ENCODE results near the gene GPR157.

Gene GPR157

DNA sequence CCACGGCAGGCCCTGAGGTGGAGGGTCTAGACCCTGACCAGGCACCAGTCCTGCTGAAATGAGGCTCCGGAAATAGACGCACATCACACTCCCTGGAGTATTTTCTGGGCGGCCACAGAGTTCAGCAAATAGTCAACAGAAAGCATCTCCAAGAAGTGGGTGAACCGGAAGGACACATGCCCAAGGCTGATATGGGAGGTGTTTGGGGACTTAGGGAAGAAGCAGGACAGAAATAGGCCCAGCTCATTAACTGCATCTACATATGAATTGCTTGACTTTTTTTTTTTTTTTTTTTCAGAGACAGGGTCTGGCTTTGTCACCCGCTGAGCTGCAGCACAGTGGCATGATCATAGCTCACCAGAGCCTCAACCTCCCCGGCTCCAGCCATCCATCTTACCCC, 36.5 kb upstream of the GPR157 start:
- TF ChIP-seq TAF1 (IDR thresholded peaks at IDR 0.05; ENCODE audit: low read depth) (no peak), CREB1 (IDR thresholded peaks at IDR 0.05; ENCODE audit: low read depth) (no peak), TCF12 (IDR thresholded peaks at IDR 0.05; ENCODE audit: low read depth) (no peak), EP300 (IDR thresholded peaks at IDR 0.05; ENCODE audit: borderline replicate concordance) (no peak)
- TF ChIP-seq, protein P1, sequence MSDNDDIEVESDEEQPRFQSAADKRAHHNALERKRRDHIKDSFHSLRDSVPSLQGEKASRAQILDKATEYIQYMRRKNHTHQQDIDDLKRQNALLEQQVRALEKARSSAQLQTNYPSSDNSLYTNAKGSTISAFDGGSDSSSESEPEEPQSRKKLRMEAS (IDR thresholded peaks at IDR 0.05), result no peak

DNA sequence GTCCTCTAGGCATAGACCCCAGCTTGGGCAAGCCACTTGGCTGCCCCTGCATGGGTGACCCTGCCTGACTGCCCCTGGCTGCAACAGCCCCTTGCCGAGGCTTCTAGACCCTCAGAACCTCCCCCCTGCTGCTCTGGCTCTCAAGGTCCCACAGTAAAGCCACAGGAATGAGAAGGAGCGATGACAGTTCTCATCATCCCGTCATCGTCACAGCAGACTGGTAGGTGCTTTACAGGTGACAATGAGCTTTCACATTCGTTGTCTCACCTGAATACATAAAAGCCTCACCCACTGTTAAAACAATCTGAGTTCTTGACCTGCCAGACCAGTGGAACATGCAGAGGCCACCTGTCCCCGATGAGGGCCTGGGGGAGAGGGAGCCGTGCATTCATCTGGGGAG, 36.0 kb upstream of the GPR157 start:
- TF ChIP-seq, protein P2, sequence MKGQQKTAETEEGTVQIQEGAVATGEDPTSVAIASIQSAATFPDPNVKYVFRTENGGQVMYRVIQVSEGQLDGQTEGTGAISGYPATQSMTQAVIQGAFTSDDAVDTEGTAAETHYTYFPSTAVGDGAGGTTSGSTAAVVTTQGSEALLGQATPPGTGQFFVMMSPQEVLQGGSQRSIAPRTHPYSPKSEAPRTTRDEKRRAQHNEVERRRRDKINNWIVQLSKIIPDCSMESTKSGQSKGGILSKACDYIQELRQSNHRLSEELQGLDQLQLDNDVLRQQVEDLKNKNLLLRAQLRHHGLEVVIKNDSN (IDR thresholded peaks at IDR 0.05), result no peak
- TF ChIP-seq YY1 (IDR thresholded peaks at IDR 0.05; ENCODE audit: low read depth), result no peak
- no peak for TF ChIP-seq NFIC (IDR thresholded peaks at IDR 0.05)
- TF ChIP-seq EGR1 (IDR thresholded peaks at IDR 0.05), result no peak
- TF ChIP-seq, protein P1 (IDR thresholded peaks at IDR 0.05), result no peak

DNA sequence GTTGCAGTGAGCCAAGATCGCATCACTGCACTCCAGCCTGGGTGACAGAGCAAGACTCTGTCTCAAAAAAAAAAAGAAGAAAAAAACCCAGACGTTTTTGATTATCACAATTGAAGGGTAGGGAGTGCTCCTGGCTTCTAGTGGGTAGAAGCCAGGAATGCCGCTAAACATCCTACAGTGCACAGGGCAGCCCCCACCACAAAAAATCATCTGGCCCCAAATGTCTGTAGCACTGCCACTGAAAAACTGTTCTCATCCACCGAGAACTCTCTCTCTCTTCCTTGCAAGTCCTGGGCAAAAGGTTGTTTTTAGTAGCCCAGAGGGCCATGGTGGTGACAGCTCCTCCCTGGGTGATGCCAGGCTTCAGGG, 35.6 kb upstream of the GPR157 start:
- TF ChIP-seq TAF1 (IDR thresholded peaks at IDR 0.05; ENCODE audit: low read depth), result no peak

DNA sequence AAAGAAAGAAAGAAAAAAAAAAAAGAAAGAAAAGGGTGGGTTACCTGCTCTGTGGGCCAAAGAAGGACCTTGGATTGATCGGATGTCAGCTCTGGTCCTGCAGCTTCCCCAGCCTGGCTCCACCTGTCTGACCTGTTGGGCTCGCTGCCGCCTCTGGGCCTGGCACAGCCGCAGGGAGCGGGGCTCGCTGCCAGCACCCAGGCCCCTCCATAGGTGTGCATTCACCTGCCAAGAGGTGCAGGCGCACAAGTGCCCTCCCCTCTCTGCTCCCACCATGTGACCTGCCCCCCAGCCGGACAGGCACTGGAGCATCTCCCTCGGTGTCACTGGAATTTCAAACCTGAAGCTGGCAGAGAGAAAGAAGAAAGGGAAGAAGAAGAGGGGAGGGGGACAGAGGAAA, 33.1 kb upstream of the GPR157 start:
- TF ChIP-seq EGR1 (IDR thresholded peaks at IDR 0.05) (no peak), RAD21 (IDR thresholded peaks at IDR 0.05; ENCODE audit: low read depth) (no peak), NFIC (IDR thresholded peaks at IDR 0.05) (peak; percentile 95), TCF12 (IDR thresholded peaks at IDR 0.05; ENCODE audit: low read depth) (peak; percentile 75), ZBTB7A (IDR thresholded peaks at IDR 0.05; ENCODE audit: low read depth) (no peak), EP300 (IDR thresholded peaks at IDR 0.05; ENCODE audit: borderline replicate concordance) (peak; percentile 72; the same call in 1 of the 2 replicates), YY1 (IDR thresholded peaks at IDR 0.05; ENCODE audit: low read depth) (no peak), CEBPB (IDR thresholded peaks at IDR 0.05) (no peak), CREB1 (IDR thresholded peaks at IDR 0.05; ENCODE audit: low read depth) (no peak), TAF1 (IDR thresholded peaks at IDR 0.05; ENCODE audit: low read depth) (no peak), TEAD4 (IDR thresholded peaks at IDR 0.05) (no peak; the same call in 1 of the 2 replicates), FOXM1 (IDR thresholded peaks at IDR 0.05; ENCODE audit: borderline replicate concordance, low read depth) (no peak)
- TF ChIP-seq, protein P1 (IDR thresholded peaks at IDR 0.05), result peak; percentile 25; the same call in 1 of the 2 replicates
- TF ChIP-seq, protein P2 (IDR thresholded peaks at IDR 0.05), result peak; percentile 81
- TF ChIP-seq, protein P3, sequence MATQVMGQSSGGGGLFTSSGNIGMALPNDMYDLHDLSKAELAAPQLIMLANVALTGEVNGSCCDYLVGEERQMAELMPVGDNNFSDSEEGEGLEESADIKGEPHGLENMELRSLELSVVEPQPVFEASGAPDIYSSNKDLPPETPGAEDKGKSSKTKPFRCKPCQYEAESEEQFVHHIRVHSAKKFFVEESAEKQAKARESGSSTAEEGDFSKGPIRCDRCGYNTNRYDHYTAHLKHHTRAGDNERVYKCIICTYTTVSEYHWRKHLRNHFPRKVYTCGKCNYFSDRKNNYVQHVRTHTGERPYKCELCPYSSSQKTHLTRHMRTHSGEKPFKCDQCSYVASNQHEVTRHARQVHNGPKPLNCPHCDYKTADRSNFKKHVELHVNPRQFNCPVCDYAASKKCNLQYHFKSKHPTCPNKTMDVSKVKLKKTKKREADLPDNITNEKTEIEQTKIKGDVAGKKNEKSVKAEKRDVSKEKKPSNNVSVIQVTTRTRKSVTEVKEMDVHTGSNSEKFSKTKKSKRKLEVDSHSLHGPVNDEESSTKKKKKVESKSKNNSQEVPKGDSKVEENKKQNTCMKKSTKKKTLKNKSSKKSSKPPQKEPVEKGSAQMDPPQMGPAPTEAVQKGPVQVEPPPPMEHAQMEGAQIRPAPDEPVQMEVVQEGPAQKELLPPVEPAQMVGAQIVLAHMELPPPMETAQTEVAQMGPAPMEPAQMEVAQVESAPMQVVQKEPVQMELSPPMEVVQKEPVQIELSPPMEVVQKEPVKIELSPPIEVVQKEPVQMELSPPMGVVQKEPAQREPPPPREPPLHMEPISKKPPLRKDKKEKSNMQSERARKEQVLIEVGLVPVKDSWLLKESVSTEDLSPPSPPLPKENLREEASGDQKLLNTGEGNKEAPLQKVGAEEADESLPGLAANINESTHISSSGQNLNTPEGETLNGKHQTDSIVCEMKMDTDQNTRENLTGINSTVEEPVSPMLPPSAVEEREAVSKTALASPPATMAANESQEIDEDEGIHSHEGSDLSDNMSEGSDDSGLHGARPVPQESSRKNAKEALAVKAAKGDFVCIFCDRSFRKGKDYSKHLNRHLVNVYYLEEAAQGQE (IDR thresholded peaks at IDR 0.05; ENCODE audit: low read depth), result no peak

DNA sequence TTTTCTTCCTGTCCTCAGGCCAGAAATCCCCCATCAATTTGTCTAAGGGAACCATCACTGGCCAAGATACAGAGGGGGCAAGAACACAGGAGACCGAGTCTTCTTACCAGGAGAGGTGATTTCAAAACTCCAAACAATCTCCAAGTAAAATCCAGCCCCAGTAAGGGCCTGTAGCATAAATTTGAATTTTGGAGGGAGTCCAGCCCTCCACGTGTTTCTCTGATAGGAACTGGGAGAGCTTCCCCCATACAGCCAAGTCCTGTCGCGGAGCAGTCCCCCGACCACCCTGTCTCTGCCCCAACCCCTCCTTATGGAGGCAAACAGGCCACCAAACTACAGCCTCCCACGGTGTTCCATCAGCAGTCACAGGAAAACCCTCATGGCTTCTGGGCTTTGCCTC, 32.4 kb upstream of the GPR157 start:
- TF ChIP-seq NFIC (IDR thresholded peaks at IDR 0.05) (no peak), YY1 (IDR thresholded peaks at IDR 0.05; ENCODE audit: low read depth) (no peak), EP300 (IDR thresholded peaks at IDR 0.05; ENCODE audit: borderline replicate concordance) (no peak), EGR1 (IDR thresholded peaks at IDR 0.05) (no peak), TCF12 (IDR thresholded peaks at IDR 0.05; ENCODE audit: low read depth) (no peak), CREB1 (IDR thresholded peaks at IDR 0.05; ENCODE audit: low read depth) (no peak), TAF1 (IDR thresholded peaks at IDR 0.05; ENCODE audit: low read depth) (no peak), CEBPB (IDR thresholded peaks at IDR 0.05) (no peak), RAD21 (IDR thresholded peaks at IDR 0.05; ENCODE audit: low read depth) (no peak), ZBTB7A (IDR thresholded peaks at IDR 0.05; ENCODE audit: low read depth) (no peak), FOXM1 (IDR thresholded peaks at IDR 0.05; ENCODE audit: borderline replicate concordance, low read depth) (no peak), TEAD4 (IDR thresholded peaks at IDR 0.05) (no peak)
- TF ChIP-seq, protein P3 (IDR thresholded peaks at IDR 0.05; ENCODE audit: low read depth), result no peak
- TF ChIP-seq, protein P1 (IDR thresholded peaks at IDR 0.05), result no peak
- TF ChIP-seq, protein P2 (IDR thresholded peaks at IDR 0.05), result no peak

Data from Ishikawa (cell line).